NCI-H2196 (cell line): Measurements from ENCODE around the gene SINHCAF.
A peak's percentile ranks its signal among the peaks of the same experiment; 100 is the strongest.

Experiments
- DNase-seq: peaks from one replicate; lab custom pipeline; 2025; ENCODE audit not compliant: unreplicated experiment; lab: John Stamatoyannopoulos, UW

Gene SINHCAF

DNA sequence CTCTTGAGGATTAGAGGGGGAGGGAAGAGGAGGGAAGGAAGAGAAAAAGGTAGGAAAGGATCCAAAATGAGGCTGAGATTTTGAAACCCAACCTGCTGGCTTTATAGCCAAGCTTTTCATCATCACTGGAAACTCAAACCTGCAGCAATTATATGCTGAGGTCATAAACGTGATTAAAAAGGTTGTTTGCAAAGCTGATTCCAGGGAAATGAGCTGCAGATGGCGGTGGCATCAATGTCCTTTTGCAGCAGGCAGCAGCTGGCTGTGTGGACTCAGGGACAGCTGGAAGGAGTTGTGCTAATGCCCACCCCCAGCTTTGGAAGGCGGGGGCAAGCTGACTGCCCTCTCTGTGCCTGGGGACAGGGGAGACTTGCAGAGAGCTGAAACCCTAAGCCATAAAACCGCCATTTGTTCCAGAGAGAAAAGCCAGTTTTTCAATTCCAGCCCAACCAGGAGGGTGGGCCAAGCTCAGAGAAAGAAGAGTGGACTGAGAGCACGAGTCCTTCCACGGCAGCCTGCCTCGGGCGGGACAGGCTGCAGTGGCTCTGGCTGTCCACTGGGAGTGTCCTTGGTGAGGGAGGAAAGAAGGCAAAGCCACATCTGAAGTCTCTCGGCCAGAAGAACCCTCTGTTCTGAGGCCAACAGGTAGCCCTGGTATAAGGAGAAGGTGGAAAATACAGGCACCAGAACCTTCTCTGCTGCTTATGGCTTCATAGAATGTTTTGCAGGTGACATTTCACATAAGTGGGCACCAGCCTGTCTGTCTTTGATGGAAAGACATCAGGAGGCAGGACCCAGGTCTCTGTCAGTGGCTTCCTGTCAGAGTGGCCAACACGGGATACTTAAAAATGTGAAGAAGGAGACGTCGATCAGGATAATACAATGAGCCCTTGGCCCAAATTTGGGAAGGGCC is 90.7 kb downstream of the SINHCAF start:
- peak; percentile 85 for DNase-seq

DNA sequence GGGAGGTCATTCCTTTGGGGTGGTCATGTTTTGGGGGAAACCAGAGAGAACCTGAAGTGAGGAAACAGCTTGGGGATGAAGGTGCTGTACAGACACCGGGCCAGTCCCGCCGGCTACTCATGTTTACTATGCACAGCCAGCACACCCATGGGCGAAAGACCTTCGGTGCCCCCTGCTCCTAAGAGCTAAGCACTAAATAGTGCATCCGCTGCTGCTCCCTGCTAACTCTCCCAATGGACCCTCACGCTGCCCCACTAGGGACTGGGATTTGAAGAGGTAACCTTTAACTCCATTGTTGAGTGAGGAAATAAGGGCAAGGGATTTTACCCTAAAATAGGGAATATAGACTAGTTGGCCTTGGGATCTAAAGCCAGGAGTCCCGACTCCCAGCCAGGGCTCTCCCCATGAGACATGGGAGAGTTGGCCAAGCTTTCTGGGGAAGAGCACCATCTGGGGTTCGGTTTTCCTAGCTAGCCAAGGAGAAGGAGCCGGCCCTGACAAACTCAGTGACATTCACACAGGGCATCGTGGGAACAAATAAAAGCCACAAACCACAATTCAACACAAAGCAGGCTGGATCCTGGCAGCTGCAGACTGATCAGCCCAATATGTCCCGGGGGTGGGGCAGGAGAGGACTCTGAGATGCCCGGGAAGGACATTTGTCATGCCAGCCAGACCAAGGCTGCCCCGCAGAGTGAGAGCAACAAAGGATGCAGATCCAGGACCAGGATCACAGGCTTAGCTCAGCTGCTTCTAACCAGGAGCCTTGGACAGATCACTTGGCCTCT is 91.7 kb downstream of the SINHCAF start:
- peak; percentile 58 for DNase-seq

- no peak for DNase-seq
Observed at GRCh38 chr12:31233061-31233730, 92.8 kb downstream of the SINHCAF start.

DNA sequence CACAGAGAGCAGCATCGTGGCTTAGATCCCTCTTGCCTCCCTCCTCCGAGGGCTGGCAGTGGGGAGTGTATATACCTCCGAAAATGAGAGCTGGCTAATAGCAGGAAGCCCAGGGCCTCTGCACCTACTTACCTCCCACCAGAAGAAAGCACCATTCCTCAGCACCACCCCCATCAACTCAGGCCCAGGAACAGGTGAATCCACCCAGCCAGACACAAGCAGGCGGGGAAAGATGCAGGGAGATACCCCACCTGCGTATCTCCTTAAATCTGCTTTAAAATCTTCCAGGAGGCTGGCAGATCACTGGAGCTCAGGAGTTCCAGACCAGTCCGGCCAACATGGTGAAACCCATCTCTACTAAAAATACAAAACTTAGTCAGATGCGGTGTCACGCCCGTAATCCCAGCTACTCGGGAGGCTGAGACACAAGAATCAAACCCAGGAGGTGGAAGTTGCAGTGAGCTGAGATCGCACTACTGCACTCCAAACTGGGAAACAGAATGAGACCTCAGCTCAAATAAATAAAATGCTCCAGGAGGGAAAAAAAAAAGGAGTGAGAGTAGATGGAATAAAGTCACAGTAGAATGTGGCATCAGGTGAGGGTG is 93.5 kb downstream of the SINHCAF start:
- DNase-seq, result no peak

GRCh38 chr12:31231611-31232360 is 94.2 kb downstream of the SINHCAF start:
- no peak for DNase-seq
